Hepatic stellate cell (primary cell): ENCODE measurements around the gene CTTNBP2NL.
A peak's percentile ranks its signal among the peaks of the same experiment; 100 is the strongest.
"Not testable (repeated sequence)": the region's sequence is repeated elsewhere in the genome, so short reads cannot be mapped to it uniquely, and the experiment has no call there.

ENCODE experiments used
- DNase-seq: peaks from one replicate; pipeline ENCODE4 v3.0.0; 2011; ENCODE audit warnings: low spot score

CTTNBP2NL gene

DNA sequence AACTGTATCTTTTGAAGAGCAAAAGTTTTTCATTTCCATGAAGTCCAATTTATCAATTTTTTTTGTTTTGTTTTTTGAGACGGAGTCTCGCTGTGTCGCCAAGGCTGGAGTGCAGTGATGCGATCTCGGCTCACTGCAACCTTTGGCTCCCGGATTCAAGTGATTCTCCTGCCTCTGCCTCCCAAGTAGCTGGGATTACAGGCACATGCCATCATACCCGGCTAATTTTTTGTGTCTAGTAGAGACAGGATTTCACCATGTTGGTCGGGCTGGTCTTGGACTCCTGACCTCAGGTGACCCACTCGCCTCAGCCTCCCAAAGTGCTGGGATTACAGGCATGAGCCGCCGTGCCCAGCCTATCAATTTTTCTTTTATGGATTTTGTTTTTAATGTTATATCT, 27.7 kb downstream of the CTTNBP2NL start:
- DNase-seq: not testable (repeated sequence)

DNA sequence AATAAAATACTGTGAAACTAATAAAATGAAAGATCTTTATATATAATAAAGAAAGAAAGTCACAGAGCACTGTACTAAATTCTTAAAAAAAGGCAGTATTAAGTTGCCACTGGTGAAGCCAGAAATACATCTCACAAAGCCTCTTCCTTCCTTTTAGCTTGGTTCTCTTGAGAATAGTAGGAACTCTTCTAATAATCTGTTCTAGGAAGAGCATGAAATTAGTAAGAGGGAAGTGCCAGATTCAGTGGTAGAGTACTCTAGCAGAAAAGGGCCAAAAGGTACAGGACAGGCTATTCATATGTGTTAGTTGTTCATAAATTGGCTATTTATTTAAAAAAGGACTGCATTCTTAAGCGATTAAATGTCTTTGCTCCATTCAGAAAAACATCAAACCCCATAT, 33.7 kb downstream of the CTTNBP2NL start:
- DNase-seq: no peak

DNA sequence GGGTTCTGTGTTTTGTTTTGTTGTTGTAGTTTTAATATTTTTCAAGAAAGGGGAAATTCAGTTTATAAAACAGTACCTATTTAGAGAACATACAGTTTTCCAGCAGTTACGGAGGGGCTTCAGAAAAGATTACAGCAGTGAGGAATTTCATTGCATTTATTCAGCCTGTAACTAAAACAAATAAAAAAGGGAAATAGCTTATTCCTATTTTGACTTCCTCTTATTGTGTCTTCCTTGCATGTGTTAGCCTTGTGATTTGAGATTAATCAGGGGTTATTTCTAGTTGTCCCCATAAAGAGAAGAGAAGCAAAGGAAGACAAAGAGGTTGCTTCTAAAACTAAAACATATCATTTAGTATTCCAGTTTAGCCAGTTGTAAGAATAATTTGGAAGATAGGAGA, 35.0 kb downstream of the CTTNBP2NL start:
- DNase-seq: no peak

DNA sequence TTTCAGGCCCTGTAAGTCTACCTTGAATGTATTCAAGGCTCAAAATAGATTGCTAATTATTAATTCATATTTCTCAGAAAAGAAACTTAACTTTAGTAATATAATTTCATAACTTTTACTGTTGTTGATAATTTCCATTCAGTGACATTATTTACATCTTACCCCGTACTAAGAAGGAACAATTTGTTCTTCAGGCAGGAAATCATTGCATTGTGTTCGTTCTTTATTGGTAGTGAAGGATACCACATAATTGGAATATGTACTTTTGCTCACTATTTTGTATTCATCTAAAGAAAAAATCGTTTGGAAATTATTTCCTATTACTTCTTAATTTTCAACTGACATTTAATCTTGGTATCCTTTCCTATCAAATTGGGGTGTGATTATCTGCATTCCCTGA, 39.4 kb downstream of the CTTNBP2NL start:
- DNase-seq: no peak

DNA sequence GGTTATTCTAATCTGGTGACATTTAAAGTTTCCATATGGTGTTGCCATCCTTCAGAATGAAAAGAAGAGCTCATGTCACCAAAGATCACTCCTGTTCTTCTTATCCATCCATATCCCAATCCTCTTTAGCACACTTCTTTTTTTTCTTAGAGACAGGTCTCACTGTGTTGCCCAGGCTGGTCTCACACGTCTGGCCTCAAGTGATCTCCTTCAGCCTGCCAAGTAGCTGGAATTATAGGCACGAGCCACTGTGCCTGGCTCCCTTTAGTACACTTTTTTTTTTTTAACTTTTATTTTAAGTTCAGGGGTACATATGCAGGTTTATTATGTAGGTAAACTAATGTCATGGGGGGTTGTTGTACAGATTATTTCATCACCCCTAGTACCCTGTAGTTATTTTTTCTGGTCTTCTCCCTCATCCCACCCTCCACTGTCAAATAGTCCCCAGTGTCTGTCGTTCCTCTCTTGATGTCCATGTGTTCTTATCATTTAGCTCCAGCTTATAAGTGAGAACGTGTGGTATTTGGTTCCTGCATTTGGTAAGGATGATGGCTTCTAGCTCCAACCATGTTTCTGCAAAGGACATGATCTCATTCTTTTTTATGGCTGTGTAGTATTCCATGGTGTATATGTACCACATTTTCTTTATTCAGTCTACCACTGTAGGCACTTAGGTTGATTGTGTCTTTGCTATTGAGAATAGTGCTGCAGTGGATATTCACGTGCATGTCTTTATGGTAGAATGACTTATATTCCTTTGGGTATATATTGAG, 40.6 kb downstream of the CTTNBP2NL start:
- no peak for DNase-seq

DNA sequence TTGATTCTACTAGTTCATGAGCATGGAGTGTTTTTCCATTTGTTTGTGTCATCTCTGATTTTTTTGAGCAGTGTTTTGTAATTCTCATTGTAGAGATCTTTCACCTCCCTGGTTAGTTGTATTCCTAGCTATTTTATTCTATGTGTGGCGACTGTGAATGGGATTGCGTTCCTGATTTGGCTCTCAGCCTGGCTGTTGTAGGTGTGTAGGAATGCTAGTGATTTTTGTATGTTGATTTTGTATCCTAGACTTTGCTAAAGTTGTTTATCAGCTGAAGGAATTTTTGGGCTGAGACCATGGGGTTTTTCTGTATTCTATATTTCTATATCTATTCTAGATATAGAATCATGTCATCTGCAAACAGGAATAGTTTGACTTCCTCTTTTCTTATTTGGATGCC, 42.1 kb downstream of the CTTNBP2NL start:
- DNase-seq: not testable (repeated sequence)

DNA sequence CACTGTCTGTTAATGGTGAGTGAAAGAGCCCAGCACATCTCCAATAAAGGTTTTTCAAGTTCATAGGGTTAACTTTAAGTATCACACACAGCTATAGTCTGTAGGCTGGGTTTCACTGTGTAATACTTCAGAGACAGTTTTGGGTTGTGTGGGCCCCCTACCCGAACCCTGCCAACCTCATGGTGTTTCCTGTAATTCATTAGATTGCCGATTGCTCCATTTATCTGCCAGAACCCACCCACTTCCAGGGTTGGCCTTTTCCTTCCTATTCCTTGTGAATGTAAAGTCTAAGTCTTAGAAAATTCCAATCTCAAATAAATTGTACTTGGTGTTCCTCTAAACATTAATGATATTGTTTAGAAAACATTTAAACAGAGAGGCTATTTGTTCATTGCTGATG, 43.6 kb downstream of the CTTNBP2NL start:
- DNase-seq: no peak

DNA sequence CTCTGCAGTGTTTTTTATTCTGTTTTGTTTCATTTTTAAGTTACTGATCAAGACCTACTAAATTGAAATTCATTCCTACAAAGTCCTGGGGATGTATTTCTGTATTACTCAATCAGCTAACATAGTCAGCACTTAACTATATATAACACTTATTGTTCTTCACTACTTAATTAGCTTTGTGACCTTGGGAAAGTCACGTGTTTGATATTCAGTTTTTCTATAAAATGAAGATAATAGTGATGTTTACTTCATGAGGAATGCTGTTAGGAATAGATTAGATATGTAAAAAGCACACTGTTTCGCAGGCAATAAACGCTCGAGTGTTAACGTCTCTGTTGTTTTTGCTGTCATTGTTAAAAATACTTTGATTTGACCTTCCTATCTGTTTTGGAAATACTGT, 44.6 kb downstream of the CTTNBP2NL start:
- no peak for DNase-seq

DNA sequence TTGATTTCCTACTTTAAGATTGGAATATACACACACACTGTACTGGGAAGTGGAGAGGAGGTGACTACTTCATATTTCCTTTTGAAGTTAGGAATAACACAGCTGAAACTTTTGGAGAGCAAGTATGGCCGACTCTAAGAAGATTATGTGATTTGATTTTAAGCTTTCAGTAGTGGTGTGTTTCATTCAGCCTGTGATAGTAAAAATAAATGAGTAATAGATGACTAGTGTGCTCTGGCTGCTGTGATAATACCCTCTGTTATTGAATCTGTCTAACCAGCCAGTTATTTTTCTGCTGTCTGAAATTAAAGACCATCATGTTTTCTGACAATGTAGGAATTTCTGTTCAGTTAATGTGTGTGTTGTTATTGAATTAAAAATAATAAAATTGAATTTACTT, 48.3 kb downstream of the CTTNBP2NL start:
- peak; percentile 19 for DNase-seq

DNA sequence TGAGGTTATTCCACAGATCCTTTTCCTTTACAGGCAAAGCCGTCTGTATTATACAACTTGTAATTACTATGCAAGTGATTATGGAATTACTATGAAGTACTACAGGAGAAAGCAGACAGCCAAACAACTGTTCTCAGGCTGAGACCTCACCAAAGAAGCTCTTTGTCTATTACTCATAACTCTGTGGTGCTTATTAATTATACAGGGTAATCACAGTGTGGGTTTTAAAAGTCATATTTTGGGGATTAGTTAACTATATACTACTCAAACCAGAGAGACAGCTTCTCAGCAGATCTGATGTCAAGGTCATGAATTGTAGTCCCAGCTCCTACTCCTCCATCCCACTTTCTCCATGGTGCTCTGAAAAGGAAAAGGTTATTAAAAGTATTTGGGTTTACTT, 49.6 kb downstream of the CTTNBP2NL start:
- no peak for DNase-seq

DNA sequence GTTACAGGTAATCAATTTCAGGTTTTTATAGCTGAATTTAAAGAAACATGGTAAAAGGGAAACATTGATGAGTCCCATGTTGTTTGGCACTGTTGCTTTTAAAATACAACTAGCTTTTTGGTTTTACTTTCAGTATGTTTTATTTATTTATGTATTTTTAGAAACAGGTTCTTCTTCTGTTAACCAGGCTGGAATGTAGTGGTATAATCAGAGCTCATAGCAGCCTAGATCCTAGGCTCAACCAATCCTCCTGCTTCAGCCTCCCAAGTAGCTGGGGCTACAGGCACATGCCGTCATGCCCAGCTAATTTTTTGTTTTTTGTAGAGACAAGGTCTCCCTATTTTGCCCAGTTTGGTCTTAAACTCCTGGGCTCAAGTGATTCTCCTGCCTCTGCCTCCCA, 50.4 kb downstream of the CTTNBP2NL start:
- DNase-seq: no peak

DNA sequence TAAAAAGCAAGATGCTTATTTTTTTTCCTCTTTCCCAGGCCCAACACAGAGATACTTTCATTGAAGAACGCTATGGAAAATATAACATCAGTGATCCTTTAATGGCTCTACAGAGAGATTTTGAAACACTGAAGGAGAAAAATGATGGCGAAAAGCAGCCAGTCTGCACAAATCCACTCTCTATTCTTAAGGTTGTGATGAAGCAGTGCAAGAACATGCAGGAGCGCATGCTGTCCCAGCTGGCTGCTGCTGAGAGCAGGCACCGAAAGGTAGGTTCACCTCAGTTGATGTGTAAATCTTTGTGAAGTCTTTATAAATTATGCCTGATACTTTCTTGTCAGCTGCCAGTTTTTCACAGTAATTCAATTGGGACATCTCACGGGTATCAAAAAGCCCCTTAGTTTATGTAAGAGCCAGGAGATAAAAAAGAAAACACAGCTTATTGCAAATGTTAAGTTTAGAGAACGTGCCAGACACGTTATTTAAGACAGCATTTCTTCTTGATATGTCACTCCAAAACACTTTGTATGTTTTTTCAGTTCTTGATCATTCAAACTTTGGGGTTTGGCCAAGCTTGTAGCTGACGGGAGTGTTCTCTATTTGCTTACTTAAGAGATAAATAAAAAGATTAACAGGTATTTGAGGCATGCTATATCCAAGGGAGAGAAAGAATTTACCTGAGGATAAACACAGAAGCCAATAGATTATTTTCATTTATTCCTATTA, 53.1 kb downstream of the CTTNBP2NL start:
- no peak for DNase-seq

DNA sequence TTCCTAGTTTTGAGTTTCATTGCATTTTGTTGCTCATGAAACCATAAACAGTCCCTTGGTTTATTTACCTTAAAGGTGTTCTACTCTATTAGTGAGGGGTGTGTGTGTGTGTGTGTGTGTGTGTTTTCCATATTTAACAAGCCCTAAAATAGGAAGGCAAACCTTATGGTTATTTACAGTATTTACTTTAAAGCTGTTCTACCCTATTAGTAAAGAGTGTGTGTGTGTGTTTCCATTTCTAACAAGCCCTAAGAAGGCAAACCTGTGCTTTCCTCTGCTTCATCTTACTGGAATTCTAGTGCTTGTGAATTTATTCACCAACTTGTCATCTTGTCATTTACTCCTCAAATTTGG, 53.6 kb downstream of the CTTNBP2NL start:
- no peak for DNase-seq

DNA sequence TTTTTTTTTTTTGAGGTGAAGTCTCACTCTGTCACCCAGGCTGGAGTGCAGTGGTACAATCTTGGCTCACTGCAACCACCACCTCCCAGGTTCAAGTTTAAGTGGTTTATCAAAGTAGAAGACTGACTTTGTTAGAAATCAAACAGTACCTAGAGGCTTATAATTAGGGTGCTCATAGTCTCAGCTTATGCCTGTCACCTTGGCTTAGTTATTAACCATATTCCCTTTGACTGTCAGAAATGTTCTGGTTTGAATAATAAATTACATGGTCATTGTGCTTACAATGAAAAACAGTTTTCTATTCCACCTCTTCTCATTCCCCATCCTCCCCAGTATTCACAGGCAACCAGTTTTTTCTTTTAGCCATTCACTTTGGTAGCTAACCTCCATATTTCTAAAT, 54.8 kb downstream of the CTTNBP2NL start:
- DNase-seq: no peak

DNA sequence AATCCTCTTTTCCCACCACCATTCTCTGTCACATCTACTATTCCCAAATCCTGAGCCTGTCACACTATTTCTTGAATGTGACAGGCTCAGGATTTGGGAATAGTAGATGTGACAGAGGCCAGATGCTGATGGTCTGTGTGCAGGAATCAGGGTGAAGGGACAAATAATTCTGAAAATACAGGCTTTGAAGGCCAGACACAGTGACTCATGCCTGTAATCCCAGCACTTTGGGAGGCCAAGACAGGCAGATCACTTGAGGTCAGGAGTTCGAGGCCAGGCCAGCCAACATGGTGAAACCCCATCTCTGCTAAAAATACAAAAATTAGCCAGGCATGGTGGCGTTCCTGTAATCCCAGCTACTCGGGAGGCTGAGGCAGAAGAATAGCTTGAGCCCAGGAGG, 55.3 kb downstream of the CTTNBP2NL start:
- DNase-seq: not testable (repeated sequence)

DNA sequence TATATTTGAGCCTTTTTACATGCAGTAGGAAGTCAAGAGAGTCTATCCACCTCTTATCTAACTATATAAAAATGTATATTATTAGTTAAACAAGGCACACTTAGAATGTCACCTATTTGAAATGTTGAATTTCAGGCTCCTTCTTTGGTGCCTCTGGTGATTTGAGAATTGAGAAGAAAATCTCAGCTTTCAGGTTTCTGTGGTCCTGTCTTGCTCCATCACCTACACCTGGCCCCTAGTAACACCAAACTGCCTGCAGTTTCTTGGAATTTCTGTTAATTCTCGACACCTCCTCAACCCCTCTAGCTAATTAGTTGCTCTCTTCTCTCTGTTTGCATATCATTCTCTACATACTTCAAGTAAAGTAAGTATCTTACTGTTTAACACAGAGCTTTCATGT, 57.9 kb downstream of the CTTNBP2NL start:
- no peak for DNase-seq

DNA sequence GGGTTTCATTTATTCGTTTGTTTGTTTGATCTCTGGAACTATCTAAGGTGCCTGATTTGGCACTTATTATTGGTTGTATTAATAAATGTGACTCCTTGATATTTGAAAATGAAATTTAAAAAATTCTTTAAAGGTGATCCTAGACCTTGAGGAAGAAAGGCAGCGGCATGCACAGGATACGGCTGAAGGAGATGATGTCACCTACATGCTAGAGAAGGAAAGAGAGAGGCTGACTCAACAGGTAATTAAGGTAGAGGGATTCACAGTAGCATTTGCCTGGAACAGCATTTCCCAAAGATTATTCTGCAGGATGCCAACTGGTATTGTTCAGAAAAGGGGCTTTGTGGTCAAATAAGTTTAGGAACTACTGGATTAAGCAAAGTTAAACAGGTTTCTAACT, 58.3 kb downstream of the CTTNBP2NL start:
- DNase-seq: no peak

DNA sequence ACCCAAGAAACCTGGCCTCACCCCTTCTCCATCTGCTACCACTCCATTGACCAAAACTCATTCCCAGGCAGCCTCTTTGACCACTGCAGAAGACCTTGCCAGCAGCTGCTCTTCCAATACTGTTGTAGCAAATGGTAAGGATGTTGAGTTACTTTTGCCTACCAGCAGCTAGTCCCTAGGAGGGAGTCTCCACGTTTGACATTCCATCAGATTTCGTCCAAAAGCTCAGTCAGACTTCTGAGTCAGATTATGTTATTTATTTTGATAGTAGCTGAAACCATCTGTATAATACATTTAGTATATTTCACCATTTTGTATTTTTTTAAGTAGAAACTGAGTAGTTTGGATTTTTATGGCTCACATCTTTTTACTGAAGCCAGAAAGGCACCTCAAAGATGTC, 61.2 kb downstream of the CTTNBP2NL start:
- DNase-seq: peak; percentile 68

DNA sequence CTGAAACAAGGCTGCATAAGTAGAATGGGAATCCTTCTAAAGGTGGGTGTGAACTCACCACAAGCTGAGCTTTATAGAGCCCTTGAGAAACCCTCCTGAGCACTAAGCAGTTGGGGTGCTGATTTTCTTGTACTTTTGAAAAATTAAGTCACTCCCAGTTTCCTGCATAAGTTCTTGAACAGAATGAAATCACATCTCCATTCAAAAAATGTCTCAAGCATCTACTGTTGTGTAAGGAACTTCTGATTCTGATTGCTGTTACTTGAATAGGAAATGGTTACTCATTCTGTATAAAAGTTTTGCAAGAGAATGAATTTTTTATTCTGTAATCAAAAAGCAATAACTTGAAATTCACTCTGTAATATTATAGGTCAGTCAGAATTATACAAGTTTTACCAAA, 61.9 kb downstream of the CTTNBP2NL start:
- no peak for DNase-seq

DNA sequence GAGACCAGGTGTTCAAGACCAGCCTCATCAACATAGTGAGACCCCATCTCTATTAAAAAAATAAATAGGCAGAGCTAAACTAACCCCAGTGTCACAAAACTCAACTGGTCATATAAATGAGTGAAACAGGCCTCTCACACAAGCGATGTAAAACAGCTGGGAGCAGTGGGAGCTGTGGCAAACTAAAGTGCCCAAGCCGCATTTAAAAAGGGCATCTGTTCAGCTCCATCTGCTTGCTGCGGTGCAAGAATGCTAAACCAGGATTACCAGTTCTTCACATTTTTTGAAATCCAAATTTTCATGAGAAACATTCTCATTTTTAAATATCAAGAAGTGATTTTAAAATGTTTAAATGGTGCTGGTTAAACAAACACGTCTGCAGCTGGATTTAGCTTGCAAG, 62.7 kb downstream of the CTTNBP2NL start:
- DNase-seq: no peak

DNA sequence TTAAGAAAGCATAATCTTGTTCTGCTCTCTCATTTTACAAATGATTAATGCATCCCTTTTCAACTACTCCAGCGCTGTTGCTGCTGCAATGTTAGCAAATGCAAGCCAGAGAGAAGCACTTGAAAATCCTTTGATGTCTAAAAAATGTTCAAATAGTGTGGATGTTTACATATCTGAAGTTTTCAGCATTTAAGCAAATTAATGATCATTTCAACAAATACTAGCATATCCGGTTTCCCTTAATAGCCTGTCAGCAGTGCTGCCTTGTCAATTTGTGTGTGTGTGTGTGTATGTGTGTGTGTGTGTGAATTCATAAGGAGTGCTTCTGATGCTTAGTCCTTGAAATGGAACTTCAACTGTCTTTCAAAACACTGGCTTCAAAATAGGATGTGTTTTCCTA, 64.6 kb downstream of the CTTNBP2NL start:
- DNase-seq: no peak

DNA sequence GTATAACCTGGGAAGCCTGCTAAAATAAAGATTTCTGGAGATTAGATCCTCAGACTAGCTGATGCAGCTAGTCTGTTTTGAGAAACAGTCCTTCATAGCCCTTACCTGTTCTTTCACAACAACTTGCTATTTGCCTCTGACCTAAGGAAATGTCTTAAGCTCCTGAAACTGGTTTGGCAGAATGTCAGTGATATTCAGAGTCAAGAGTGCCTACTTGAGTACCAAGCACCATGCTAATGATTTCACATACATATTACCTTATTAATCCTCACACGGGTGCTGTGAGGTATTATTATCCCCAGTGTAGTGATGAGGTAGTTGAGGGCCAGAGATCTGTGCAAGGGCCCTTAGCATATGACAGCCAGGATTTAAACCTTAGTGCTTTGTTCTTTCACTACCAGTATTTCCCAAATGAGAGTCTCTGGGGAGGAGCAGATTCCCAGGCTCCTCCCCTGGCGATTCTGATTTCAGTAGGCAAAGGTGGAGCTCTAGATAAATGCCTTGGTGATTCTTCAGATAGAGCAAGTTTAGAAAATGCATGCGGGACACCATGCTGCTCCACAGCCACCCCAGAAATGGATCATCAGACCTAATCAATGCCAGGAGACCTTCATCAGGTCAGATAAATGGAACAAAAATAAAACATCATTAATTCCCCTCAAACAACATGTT, 65.3 kb downstream of the CTTNBP2NL start:
- DNase-seq: no peak

DNA sequence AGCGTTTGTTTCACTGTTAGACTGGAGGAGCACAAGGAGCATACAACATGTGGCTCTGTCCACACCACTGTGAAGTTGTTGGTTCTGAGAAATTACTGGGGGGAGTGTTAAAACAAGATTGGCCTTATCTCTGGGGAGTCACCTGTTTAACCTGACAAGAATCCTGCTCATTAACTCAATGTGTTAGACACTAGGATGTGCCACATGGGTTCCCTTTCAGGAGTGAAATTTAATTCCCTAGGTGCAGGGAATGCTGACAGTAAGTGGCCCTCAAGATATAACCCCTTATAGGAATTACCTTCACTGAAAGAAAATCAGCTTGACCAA, 66.9 kb downstream of the CTTNBP2NL start:
- DNase-seq: no peak

DNA sequence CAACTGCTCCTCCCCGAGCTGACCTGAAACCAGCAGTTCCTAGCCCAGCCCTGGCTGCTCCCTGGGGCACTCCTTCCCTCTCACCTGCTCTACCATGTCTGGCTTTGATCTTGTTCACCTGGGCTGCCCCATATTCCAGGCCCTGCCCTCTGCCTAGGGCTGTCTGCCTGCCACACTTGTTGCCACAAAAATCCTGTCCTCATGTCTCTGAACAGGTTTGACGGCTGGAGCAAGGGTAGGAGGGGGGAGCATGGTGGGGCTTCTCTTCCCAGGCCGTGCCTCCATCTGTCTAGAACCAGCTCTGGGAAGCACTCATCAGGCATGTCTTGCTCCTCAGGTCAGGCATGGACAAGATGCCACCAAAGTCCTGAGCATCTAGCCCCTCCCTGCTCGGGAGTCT, 68.5 kb downstream of the CTTNBP2NL start:
- DNase-seq: no peak
